MM.1S (cell line): ENCODE measurements around the gene BROX.

Experiments
- EZH2 ChIP-seq: fragments of 300-600 bp; sonication (generic); optimal IDR thresholded peaks from 2 replicates; pipeline ENCODE3; 2017; ENCODE audit warnings: low read depth, mild to moderate bottlenecking, antibody characterized with exemption, low read length, mixed read lengths
- EZH2phosphoT487 ChIP-seq: fragments of 300-600 bp; sonication (generic); IDR thresholded peaks from 2 replicates; pipeline ENCODE4 v1.6.1; 2018; ENCODE audit warnings: antibody characterized with exemption, low read length
- TF ChIP-seq, protein P1 (sequence below): fragments of 300-600 bp; sonication (generic); IDR thresholded peaks from 2 replicates; pipeline ENCODE4 v1.5.1; 2016; ENCODE audit warnings: antibody characterized with exemption, low read length, mixed read lengths

GRCh38 chr1:222781251-222781650 lies 68.9 kb downstream of the BROX start:
- TF ChIP-seq, protein P1, sequence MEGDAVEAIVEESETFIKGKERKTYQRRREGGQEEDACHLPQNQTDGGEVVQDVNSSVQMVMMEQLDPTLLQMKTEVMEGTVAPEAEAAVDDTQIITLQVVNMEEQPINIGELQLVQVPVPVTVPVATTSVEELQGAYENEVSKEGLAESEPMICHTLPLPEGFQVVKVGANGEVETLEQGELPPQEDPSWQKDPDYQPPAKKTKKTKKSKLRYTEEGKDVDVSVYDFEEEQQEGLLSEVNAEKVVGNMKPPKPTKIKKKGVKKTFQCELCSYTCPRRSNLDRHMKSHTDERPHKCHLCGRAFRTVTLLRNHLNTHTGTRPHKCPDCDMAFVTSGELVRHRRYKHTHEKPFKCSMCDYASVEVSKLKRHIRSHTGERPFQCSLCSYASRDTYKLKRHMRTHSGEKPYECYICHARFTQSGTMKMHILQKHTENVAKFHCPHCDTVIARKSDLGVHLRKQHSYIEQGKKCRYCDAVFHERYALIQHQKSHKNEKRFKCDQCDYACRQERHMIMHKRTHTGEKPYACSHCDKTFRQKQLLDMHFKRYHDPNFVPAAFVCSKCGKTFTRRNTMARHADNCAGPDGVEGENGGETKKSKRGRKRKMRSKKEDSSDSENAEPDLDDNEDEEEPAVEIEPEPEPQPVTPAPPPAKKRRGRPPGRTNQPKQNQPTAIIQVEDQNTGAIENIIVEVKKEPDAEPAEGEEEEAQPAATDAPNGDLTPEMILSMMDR, result no peak
- TF ChIP-seq EZH2, result no peak
- TF ChIP-seq EZH2phosphoT487, result no peak
